ENCODE measurements around the gene ADAT3. TPM values are rescaled to one million over a fixed set of nuclear protein-coding genes. Genes with fewer than 3 reads are reported as not detected.
"Not testable (repeated sequence)": the region's sequence is repeated elsewhere in the genome, so short reads cannot be mapped to it uniquely, and the experiment has no call there.

The ADAT3 gene
- total RNA-seq, 1 donor, result 4.2 TPM

DNA sequence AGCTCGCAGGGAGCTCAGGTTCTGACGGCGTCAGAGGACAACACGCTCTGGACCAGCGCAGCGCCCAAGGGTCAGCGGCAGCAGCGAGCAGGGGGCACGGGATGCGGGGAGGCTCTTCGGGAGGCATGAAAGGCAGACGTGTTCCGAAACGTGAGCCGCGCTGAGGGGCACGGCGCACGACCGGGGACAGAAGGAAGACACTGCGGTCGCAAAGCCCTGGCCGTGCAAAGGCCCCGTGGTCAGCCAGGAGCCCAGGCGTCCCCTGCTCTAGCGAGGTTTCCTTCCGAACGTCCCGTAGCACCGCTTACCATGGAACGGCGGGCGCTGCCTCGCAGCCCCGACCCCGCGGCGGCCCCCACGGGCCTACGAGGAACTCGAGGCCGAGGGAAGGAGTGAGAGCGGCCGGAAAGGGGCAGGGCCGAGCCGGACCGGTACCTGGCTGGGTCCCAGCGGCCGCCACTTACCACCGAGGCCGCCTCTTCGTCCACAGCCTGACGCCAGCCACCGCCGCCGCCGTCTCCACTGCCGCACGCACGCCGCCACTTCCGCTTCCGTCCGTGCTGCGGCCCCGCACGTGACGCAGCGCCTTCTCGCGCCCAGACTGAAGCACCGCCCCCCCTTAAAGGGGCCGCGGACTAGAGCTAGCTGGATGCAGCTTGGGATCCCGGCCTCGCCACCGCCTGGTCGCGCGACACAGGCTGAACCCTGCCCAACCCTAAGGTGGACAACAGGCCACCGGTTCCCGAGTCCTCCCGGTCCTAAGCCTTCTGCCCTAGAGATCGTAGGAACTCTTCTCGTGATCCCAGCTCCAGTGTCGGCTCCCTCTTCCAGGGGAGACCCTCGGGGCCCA lies 29.3 kb upstream of the ADAT3 start:
- peak overlapping the region; percentile 99 for H3K4me3 ChIP-seq (ENCODE audit: low read depth, low read length)
- peak; percentile 80 for DNase-seq (ENCODE audit: low read depth)
- no peak for TF ChIP-seq CTCF (IDR thresholded peaks at IDR 0.05; ENCODE audit: insufficient read depth, low read length)

- DNase-seq (ENCODE audit: low read depth), result not testable (repeated sequence)
- H3K4me3 ChIP-seq (ENCODE audit: low read depth, low read length), result peak overlapping the region; percentile 99
Measured at GRCh38 chr19:1876496-1877279, 28.5 kb upstream of the ADAT3 start.

DNA sequence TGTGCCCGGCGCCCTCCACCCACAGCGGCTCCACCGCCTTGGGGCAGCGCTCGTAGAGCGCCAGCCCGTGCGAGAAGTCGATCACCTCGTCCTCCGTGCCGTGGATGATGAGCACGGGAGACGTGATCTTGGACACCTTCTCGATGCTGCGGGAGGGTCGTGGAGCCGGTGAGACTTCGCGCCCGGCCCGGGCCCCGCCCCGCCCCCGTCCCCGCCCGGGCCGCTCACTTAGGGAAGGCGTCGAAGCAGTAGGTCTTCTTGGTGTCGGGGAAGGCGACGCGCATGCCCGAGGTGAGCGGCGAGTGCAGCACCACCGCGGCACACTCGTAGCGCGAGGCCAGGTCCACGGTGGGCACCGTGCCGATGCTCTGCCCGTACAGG lies 27.9 kb upstream of the ADAT3 start:
- not testable (repeated sequence) for DNase-seq (ENCODE audit: low read depth); H3K4me3 ChIP-seq (ENCODE audit: low read depth, low read length)

GRCh38 chr19:1878583-1878982 lies 26.6 kb upstream of the ADAT3 start:
- H3K4me3 ChIP-seq (ENCODE audit: low read depth, low read length); DNase-seq (ENCODE audit: low read depth): not testable (repeated sequence)

DNA sequence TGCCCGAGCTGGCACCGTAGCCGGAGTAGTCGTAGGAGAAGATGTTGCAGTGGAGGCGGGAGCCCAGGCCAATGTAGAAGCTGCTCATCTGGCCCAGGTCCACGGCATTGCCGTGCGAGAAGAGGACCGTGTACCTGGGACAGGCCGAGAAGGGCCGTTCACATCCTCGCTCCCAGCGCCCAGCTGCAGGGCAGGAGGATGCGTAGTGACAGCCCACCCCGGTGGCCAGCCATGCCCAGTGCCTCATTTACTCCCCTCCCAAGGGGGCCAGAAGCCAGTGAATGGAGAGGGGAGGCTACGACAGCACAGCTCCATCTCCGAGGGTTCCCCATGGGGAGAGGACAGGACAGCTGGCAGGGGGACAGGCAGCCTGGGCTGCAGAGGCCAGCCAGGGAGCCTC lies 25.2 kb upstream of the ADAT3 start:
- not testable (repeated sequence) for DNase-seq (ENCODE audit: low read depth); H3K4me3 ChIP-seq (ENCODE audit: low read depth, low read length)

GRCh38 chr19:1880611-1881392 lies 24.4 kb upstream of the ADAT3 start:
- H3K4me3 ChIP-seq (ENCODE audit: low read depth, low read length), result no peak overlapping the region
- DNase-seq (ENCODE audit: low read depth), result no peak
- no peak for TF ChIP-seq CTCF (IDR thresholded peaks at IDR 0.05; ENCODE audit: insufficient read depth, low read length)

DNA sequence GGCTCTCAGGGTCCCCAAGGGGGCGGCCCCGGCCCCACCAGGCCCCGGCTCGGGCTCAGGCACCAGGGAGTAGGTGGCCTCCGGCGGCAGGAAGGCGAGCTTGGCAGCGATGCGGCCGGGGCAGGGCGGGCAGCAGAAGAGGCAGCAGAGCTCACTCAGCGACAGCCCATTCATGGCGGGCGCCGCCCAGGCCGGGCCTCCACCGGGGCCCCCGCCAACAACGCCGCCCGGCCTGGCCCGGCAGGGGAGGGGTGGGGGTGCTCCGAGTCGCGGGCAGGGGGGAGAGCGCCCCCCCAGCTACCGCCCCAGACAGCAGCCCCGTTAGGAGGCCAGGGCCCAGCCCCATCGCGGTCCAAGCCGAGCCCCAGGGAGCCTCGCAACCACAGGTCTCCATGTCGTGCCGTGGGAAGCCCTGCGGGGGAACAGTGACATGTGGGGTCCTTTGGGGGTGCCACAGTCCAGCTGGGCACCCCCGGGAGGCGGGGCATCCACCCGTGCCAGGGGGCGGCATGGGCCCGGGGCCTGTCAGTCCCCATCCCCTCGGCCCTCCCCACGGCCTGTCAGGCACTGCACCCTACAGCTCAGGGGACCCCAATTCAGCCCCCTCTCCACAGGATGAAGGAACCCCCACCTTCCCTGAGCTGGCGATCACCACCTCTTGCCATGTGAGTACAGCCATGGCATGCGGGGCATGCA lies 23.7 kb upstream of the ADAT3 start:
- not testable (repeated sequence) for DNase-seq (ENCODE audit: low read depth); H3K4me3 ChIP-seq (ENCODE audit: low read depth, low read length)

DNA sequence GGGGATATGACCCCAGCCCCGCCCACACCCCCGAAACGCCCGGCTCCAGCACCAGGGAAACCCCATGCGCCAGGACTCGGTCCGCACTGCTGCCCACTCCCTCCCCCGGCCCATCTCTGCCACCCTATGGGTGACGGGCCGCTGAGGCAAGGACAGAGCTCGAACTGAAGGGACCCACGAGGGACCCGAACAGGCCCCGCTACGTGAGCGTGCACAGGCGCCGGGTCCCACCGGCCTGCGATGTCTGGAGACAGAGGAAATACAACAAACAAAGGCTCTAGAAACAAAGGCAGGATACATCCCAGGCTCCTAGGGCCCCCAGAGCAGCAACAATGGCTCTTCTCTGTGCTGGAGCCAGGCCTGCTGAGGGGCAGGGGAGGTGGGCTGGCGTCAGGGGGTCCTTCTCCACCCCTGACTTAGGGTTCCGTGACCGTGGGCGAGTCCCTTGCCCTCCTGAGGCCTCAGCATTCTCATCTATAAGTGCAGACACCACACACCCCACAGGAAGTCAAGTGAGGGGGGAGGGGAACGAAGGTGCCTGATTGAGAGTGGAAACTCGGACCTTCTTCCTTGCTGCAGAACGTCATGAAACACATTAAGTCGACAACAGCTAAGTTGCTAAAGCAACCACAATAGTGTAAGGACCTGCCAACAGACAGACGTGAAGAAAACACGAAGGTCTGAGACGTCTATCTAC lies 23.0 kb upstream of the ADAT3 start:
- TF ChIP-seq CTCF (IDR thresholded peaks at IDR 0.05; ENCODE audit: insufficient read depth, low read length), result no peak
- H3K4me3 ChIP-seq (ENCODE audit: low read depth, low read length), result no peak overlapping the region
- DNase-seq (ENCODE audit: low read depth), result no peak

Data from fibroblast of the aortic adventitia (primary cell).